Stimulated activated CD4-positive, alpha-beta T cell treated with anti-CD3 and anti-CD28 coated beads, Interleukin-12 subunit alpha, Interleukin-12 subunit beta, amount 100 ng/mL, for 24 hours (primary cell): ENCODE results near the gene MCC.

Experiments used
- DNase-seq, 2 experiments: peaks; one replicate each; pipeline ENCODE4 v3.0.0-alpha.2; 2020; ENCODE audit warnings: low read depth in 2 of 2

Gene MCC

DNA sequence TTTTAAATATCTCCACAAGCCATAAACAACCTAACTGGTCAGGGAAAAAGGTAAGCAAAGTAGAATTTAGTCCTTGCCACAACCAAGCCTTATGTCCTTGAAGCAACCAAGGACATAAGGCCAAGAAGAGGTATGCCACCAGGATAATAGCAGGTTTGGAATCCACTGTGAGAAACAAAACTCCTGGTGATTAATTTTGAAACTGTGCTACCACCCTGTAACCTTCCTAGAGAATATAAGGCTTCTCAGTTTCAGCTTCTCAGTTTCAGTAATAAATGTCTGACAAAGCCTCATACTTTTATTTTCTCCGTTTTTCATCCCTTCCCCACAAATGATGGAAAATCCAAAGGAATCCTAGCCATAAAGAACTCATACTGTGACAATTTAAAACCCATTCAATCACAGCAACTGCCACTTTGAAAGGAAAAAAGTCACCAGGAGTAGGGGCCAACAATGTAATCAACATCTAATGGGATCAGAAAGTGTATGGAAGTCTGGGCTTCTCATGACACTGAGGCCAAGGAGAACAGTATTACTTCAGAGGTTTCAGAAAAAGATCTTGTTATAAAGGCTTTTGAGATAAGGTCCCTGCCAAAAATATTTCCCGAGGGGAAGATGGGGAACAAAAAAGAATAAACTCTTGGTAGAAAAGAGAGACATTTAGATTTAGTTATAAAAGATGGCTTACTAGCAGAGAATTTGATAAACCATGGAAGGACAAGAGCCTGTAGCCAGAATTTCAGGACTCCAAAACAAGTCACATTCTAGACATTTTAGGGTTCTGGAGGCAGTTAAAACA lies 242.6 kb downstream of the MCC start:
- DNase-seq, result no peak

GRCh38 chr5:113244966-113245365 lies 243.3 kb downstream of the MCC start:
- DNase-seq, result no peak

- DNase-seq, result no peak
These were observed 244.9 kb downstream of the MCC start for GRCh38 chr5:113243349-113243664.

DNA sequence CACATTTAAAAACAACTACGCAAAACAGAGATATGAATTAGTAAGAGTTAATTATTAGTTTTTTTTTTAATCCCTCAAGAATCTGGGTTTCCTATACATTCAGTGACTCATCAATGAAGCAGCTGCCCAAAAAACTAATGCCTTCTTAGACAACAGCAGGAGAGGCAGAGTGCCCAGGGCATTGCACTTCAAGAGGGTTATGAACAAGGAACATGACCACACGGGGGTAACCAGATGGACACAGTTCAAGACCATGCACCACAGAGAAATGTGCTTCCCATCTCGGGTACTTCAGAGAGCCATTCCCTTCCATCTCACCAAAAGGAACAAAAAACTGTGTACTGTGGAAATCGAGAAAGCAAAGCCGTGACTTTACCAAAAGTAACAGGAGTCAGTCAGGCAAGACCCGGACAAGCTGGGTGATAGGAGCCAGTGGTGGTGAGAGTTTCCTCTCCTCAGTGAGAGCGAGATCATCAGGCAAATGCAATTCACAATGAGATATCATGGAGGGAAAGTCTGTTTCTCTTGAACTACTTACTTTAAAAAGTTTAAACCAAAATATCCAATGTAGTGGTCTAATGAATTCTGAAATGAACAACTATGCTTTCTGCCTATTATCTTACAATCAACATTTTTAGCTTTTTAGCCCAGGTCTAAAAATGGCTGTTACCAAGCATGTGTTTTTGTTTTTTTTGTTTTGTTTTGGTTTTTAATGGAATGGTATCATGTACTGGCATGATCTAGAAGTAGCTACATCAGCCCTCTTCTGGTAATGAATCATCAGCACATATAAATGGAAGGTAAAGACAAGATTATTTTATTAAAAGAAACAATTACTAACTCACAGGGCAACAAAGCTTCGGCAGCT lies 245.5 kb downstream of the MCC start:
- DNase-seq, result no peak

GRCh38 chr5:113240951-113241726 lies 247.1 kb downstream of the MCC start:
- no peak for DNase-seq

GRCh38 chr5:113240032-113240431 lies 248.2 kb downstream of the MCC start:
- no peak for DNase-seq

- no peak for DNase-seq
These were observed 250.4 kb downstream of the MCC start for GRCh38 chr5:113237893-113238292.

GRCh38 chr5:113236536-113237288 lies 251.5 kb downstream of the MCC start:
- no peak for DNase-seq

- DNase-seq, result no peak
These were observed 252.4 kb downstream of the MCC start for GRCh38 chr5:113235884-113236283.

- no peak for DNase-seq
These were observed 253.7 kb downstream of the MCC start for GRCh38 chr5:113234546-113234945.

DNA sequence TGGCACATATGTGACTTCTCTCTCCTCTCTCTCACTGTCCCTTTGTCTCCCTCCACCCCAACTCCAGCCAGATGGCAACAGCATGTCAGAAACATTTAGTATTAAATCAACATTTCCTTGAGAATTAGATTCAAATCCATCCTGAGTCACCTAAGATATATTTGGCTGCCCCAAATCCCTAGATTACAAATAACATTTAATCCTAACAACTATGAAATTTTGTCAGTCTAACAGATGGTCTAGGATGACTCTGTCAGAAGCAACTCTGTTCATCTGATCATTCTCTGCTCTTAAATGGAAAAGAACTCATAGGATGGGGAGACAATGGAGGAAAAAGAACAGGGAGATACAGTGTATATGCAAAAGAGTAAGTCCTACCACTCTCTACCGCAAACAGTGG lies 254.6 kb downstream of the MCC start:
- no peak for DNase-seq

- DNase-seq, result no peak
These were observed 255.6 kb downstream of the MCC start for GRCh38 chr5:113232667-113233066.

DNA sequence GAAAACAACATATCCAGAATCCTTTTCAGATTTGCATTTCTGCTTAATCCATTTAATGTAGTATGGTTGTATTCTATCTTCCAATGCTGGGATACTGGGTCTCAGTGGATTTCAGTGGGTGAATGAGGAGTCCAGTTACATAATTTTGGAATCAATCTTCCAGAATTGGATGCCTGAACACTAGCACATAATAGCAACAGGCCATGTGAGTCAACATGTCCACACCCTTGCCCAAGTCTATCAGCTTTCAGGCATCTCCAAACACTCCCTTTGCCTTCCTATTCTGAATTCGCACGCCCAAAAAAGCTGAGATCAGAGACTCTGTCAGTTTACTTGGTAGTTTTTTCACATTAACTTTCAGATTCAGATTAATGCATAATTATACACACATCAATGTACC lies 256.0 kb downstream of the MCC start:
- no peak for DNase-seq

DNA sequence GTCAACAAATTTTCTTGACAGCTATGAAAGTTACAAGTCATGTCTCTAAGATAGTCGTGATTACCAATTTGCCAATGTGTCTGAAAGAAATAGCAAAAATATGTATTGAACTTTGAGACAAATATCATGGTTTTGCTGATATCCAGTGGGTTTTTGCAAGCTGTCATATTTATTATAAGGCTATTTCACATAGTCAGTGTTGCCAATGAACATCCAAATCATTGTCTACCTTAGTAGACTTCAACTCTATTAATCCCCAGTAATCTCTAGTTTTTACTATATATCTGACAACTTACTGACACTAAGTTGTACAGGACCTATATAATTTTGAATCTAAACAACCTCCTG lies 256.6 kb downstream of the MCC start:
- DNase-seq, result no peak

DNA sequence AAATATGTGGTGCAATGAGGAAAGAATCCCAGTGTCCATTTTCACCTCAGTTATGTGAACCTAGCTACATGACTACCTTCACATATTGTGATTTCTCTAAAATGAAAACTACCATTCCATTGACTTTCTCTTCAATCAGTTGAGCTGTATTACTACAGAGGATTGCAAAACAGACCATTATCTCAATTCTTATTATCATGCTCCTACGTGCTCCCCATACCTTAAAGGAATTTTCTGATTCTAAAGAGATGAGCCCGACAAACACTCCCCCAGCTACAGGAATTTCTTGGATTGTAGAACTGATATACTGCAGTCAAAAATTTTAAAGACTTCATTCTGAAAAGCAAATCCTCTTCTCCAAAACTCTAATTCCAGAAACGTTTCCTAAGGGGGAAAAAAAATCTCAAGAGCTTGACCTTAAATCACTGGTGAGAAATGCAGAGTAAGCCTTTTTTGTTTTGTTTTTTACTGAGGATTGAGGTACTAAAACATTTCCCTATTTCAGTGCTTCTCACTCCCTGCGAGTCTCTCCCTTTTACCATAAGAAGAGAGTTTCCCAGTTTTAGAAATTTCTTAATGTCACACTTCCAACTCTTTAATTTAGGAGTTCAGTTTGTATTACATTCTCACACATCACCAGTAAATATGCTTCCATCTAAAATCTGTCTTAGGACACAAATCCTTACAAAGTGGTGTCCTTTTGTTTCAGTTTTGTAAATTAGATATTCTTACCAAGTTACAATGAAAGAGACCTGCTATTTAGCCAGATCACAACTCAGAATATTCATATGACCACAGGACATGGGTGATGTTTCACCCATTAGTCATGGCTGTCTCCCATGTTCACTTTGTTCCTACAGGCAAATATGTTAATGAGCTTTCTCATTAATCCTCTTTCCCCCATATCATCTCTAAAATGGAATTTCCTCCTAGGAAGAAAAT lies 257.3 kb downstream of the MCC start:
- no peak for DNase-seq

- no peak for DNase-seq
These were observed 260.5 kb downstream of the MCC start for GRCh38 chr5:113227798-113228197.

GRCh38 chr5:113226116-113226736 lies 262.0 kb downstream of the MCC start:
- DNase-seq, result no peak

DNA sequence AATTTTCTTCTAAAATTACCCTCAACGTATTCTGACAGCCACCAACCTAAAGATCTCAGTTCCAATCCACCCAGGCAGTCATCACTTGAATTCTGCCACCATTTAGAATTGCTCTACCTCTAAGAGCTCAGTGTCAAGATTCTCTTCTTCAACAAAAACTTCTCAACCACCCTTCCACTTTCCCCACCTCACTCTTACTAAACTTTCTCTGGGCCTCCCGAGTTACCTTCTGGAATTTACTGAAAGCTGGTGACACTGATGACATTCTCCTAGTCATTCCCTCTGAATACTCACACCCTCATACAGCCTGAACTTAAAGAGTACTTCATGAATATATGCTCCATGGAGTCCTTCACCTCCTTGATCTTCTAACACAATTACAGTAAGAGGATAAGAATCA lies 263.0 kb downstream of the MCC start:
- DNase-seq, result no peak

GRCh38 chr5:113224605-113225065 lies 263.6 kb downstream of the MCC start:
- DNase-seq, result no peak
